GM12878 (cell line): ENCODE results near the gene ARHGAP26. TPM values are rescaled to one million over a fixed set of nuclear protein-coding genes. Genes with fewer than 3 reads are reported as not detected.

Experiments used
- ATAC-seq: fragments of 200-7000 bp; cut with Tn5 transposase; 3 replicates; pipeline ENCODE4 v1.9.1; 2020; ENCODE audit warnings: mild to moderate bottlenecking, moderate library complexity
- BruUV-seq: library from RNA; stranded (reverse); fragments of 400-500 nt; replicated peaks from 2 replicates; lab custom pipeline; 2021; lab: Mats Ljungman, UMichigan
- CTCF ChIA-PET: fragments of 300-600 bp; sonication (Branson Sonifier 250); formaldehyde crosslinking; extraction: SDS; loops from one replicate; lab custom pipeline; 2021; ENCODE audit warnings: inconsistent platforms; lab: Yijun Ruan, JAX
- POLR2A ChIA-PET: fragments of 350-600 bp; formaldehyde crosslinking; extraction: SDS; loops from one replicate; lab custom pipeline; 2021; ENCODE audit warnings: inconsistent platforms; lab: Charles Lee
- RAD21 ChIA-PET: fragments of 300-600 bp; sonication (Branson Sonifier 250); formaldehyde crosslinking; loops from one replicate; lab custom pipeline; 2023; ENCODE audit warnings: antibody characterized with exemption; ENCODE audit not compliant: unreplicated experiment; lab: Charles Lee
- SMC1A ChIA-PET: fragments of 300-600 bp; sonication (Branson Sonifier 250); formaldehyde crosslinking; loops from one replicate; lab custom pipeline; 2023; ENCODE audit not compliant: unreplicated experiment, uncharacterized antibody; lab: Charles Lee
- DNase-seq: peaks from one replicate; pipeline ENCODE4 v3.0.0-alpha.2; 2011; ENCODE audit warnings: low read depth, low spot score
- FAIRE-seq: peaks from 3 replicates; lab custom pipeline; 2011; peaks lifted over from hg19 to GRCh38; lab: Jason Lieb, UNC
- H2AFZ ChIP-seq: 2 replicates; pipeline ENCODE4 v1.6.0; 2011; ENCODE audit warnings: low read depth, low read length, control low read depth; ENCODE audit not compliant: control insufficient read depth
- H3K27ac ChIP-seq: 2 replicates; pipeline ENCODE4 v1.5.1; 2011; ENCODE audit warnings: control low read depth; ENCODE audit not compliant: control insufficient read depth, insufficient read depth
- H3K27me3 ChIP-seq, 2 experiments: replicated peaks in 1 of 2; 2 replicates each; pipeline versions ENCODE4 v1.6.0 to v1.6.1; 2011; ENCODE audit warnings: low read length in 1 of 2; ENCODE audit not compliant: control insufficient read depth in 2 of 2, insufficient read depth in 2 of 2
- H3K36me3 ChIP-seq, 2 experiments: 2 replicates each; pipeline ENCODE4 v1.5.1; 2011; ENCODE audit warnings: low read length in 1 of 2; ENCODE audit not compliant: control insufficient read depth in 2 of 2, insufficient read depth in 2 of 2
- H3K4me1 ChIP-seq: 2 replicates; pipeline ENCODE4 v1.6.1; 2011; ENCODE audit warnings: mild to moderate bottlenecking, low read length, moderate library complexity, mixed read lengths; ENCODE audit not compliant: control insufficient read depth, insufficient read depth
- H3K4me2 ChIP-seq: 2 replicates; pipeline ENCODE4 v1.6.0; 2011; ENCODE audit warnings: control low read depth; ENCODE audit not compliant: control insufficient read depth, insufficient read depth
- H3K4me3 ChIP-seq: fragments of 200-600 bp; sonication (generic); 2 replicates; pipeline ENCODE4 v1.5.1; 2016
- H3K79me2 ChIP-seq: 2 replicates; pipeline ENCODE4 v1.6.0; 2011; ENCODE audit warnings: low read length; ENCODE audit not compliant: control insufficient read depth, insufficient read depth
- H3K9ac ChIP-seq: 2 replicates; pipeline ENCODE4 v1.8.0; 2011; ENCODE audit warnings: low read length, control low read depth, mixed read lengths; ENCODE audit not compliant: control insufficient read depth, insufficient read depth
- H3K9me3 ChIP-seq: replicated peaks from 3 replicates; pipeline ENCODE4 v1.5.1; 2011; ENCODE audit warnings: mild to moderate bottlenecking, low read length; ENCODE audit not compliant: control insufficient read depth, insufficient read depth
- H4K20me1 ChIP-seq: 2 replicates; pipeline ENCODE4 v1.6.0; 2011; ENCODE audit not compliant: control insufficient read depth, insufficient read depth
- DPF2 ChIP-seq: fragments of 450-650 bp; IDR thresholded peaks from 2 replicates; pipeline ENCODE4 v1.6.1; 2017; ENCODE audit warnings: mild to moderate bottlenecking
- EP300 ChIP-seq, 2 experiments: fragments of 150-350 bp in 1 of 2; IDR thresholded peaks; 2 replicates each; pipeline ENCODE4 v1.6.1; 2011 to 2012; ENCODE audit warnings: low read depth in 2 of 2, low read length in 2 of 2, borderline replicate concordance in 1 of 2, improper control_type of control experiment in 1 of 2, inconsistent platforms in 1 of 2; ENCODE audit not compliant: control insufficient read depth in 1 of 2
- IKZF2 ChIP-seq, 2 experiments: fragments of 450-650 bp; IDR thresholded peaks; 2 replicates each; pipeline ENCODE4 v1.6.1; 2017; ENCODE audit warnings: mild to moderate bottlenecking in 2 of 2, moderate library complexity in 2 of 2
- JUNB ChIP-seq: IDR thresholded peaks from 2 replicates; pipeline ENCODE4 v1.6.1; 2016; ENCODE audit warnings: antibody characterized with exemption, mild to moderate bottlenecking
- NFIC ChIP-seq: IDR thresholded peaks from 2 replicates; pipeline ENCODE4 v1.6.1; 2012; ENCODE audit warnings: low read depth, mild to moderate bottlenecking, inconsistent platforms, low read length, moderate library complexity
- TCF12 ChIP-seq: IDR thresholded peaks from 2 replicates; pipeline ENCODE4 v1.6.1; 2011; ENCODE audit warnings: low read depth, mild to moderate bottlenecking, low read length
- ZNF217 ChIP-seq: fragments of 450-650 bp; IDR thresholded peaks from 2 replicates; pipeline ENCODE4 v1.6.1; 2017; ENCODE audit warnings: antibody characterized with exemption, mild to moderate bottlenecking
- WGBS: methylation state at CpG from one replicate; pipeline ENCODE4 v1.1.6; 2016; ENCODE audit warnings: low lambda C conversion rate; ENCODE audit not compliant: insufficient replicate concordance, insufficient coverage; ENCODE audit errors: missing lambda C conversion rate; 5-methylcytosine and 5-hydroxymethylcytosine counted together
- in situ Hi-C: fragments of 300-500 bp; cut with MboI; formaldehyde crosslinking; loops from 9 replicates; pipeline ENCODE4 v1.14.3; 2018; ENCODE audit warnings: mixed read lengths
- intact Hi-C: fragments of 100-400 bp; cut with micrococcal nuclease; formaldehyde crosslinking; loops from one replicate; pipeline ENCODE4 v1.14.2; 2022; ENCODE audit not compliant: unreplicated experiment
- polyA plus RNA-seq, 11 experiments: library from polyadenylated mRNA; depleted of rRNA in 4 of 11; unstranded in 6 of 11; stranded (reverse) in 5 of 11; fragments of >200 nt; fragmentation: Nextera tagmentation in 4 of 11; fragmentation: Illumina TruSeq in 1 of 11; extraction: Ambion mirVana in 4 of 11; extraction: Trizol in 1 of 11; gene quantifications; 1 replicate in 1 of 11; 2 replicates in 10 of 11; pipeline versions ENCODE4 v1.2.1 to v1.2.3, GENCODE V29; 2011 to 2016; ENCODE audit warnings: inconsistent platforms in 2 of 11, missing spikeins in 2 of 11, low read depth in 1 of 11
- total RNA-seq, 4 experiments: library from RNA; depleted of rRNA in 3 of 4; stranded (reverse); fragments of >200 nt in 3 of 4; fragmentation: Illumina TruSeq in 1 of 4; extraction: Trizol in 1 of 4; gene quantifications; 2 replicates each; pipeline versions ENCODE4 v1.2.1 to v1.2.3, GENCODE V29; 2013 to 2021
- TF ChIP-seq, protein P1 (sequence below): fragments of 450-650 bp; IDR thresholded peaks from 2 replicates; pipeline ENCODE4 v1.6.1; 2017; ENCODE audit warnings: mild to moderate bottlenecking, moderate library complexity
- TF ChIP-seq, protein P2 (sequence below): IDR thresholded peaks from 2 replicates; pipeline ENCODE4 v1.6.1; 2011; ENCODE audit warnings: low read depth, mild to moderate bottlenecking, low read length, moderate library complexity, borderline replicate concordance; ENCODE audit errors: extremely low read depth
- TF ChIP-seq, protein P3 (sequence below): fragments of 450-650 bp; IDR thresholded peaks from 2 replicates; pipeline ENCODE4 v1.6.1; 2016; ENCODE audit warnings: mild to moderate bottlenecking
- TF ChIP-seq, protein P4 (sequence below): IDR thresholded peaks from 2 replicates; pipeline ENCODE4 v1.6.1; 2012; ENCODE audit warnings: low read length, inconsistent platforms

Gene ARHGAP26
- total and polyA plus RNA-seq, 10 of the 15 experiments (the other 5 are each of a cell fraction or from before 2014, with no cell fraction given), result 9.4 to 41.5 (median 19.3) TPM

DNA sequence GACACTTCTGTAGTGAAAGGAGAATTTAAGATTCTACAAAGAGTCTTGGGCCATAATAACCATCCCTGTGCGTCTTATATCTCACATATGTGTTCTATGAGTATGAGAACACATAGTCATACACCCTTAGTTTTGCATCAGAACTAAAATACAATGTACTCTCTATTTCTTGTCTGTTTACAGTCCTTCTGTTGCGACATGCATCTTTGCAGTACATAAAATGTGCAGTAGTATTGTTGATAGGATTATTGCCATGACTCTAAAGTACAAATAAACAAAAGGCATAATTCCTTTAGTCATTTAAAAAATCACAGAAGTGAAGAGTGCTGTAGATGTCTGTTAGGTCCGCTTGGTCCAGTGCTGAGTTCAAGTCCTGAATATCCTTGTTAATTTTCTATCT lies 431.4 kb downstream of the ARHGAP26 start:
- no peaks in the 10 kb centered on the region for H3K27me3 ChIP-seq
- peaks cover 3% of the 10 kb centered on the region for H3K79me2 ChIP-seq
- H3K36me3 ChIP-seq, result no peaks in the 10 kb centered on the region; a peak in 1 of 4 replicates
- ChIA-PET CTCF (interaction anchor here (0.6 to 3.1 kb wide), 4 partner anchors 13 to 145 kb away, joined by 3 to 22 read pairs (median 4); no protein-coding TSS in a partner anchor), SMC1A (interaction anchor here (0.6 to 5.1 kb wide), 5 partner anchors 15 to 1166 kb away, joined by 3 to 93 read pairs (median 3); no protein-coding TSS in a partner anchor), POLR2A (interaction anchor here (2.0 kb wide), 1 partner anchor 13 kb away, joined by 7 read pairs; no protein-coding TSS in a partner anchor), RAD21 (interaction anchor here (1.0 kb wide), 1 partner anchor 147 kb away, joined by 3 read pairs; no protein-coding TSS in a partner anchor)
- intact Hi-C loops (no loop called here), in situ Hi-C loops (no loop called here)
- TF ChIP-seq, protein P1, sequence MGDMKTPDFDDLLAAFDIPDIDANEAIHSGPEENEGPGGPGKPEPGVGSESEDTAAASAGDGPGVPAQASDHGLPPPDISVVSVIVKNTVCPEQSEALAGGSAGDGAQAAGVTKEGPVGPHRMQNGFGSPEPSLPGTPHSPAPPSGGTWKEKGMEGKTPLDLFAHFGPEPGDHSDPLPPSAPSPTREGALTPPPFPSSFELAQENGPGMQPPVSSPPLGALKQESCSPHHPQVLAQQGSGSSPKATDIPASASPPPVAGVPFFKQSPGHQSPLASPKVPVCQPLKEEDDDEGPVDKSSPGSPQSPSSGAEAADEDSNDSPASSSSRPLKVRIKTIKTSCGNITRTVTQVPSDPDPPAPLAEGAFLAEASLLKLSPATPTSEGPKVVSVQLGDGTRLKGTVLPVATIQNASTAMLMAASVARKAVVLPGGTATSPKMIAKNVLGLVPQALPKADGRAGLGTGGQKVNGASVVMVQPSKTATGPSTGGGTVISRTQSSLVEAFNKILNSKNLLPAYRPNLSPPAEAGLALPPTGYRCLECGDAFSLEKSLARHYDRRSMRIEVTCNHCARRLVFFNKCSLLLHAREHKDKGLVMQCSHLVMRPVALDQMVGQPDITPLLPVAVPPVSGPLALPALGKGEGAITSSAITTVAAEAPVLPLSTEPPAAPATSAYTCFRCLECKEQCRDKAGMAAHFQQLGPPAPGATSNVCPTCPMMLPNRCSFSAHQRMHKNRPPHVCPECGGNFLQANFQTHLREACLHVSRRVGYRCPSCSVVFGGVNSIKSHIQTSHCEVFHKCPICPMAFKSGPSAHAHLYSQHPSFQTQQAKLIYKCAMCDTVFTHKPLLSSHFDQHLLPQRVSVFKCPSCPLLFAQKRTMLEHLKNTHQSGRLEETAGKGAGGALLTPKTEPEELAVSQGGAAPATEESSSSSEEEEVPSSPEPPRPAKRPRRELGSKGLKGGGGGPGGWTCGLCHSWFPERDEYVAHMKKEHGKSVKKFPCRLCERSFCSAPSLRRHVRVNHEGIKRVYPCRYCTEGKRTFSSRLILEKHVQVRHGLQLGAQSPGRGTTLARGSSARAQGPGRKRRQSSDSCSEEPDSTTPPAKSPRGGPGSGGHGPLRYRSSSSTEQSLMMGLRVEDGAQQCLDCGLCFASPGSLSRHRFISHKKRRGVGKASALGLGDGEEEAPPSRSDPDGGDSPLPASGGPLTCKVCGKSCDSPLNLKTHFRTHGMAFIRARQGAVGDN, result no peak
- TF ChIP-seq, protein P2, sequence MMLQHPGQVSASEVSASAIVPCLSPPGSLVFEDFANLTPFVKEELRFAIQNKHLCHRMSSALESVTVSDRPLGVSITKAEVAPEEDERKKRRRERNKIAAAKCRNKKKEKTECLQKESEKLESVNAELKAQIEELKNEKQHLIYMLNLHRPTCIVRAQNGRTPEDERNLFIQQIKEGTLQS, result no peak
- TF ChIP-seq EP300 (IDR thresholded peaks at IDR 0.05; ENCODE audit: borderline replicate concordance in 1 of 2, control insufficient read depth in 1 of 2, low read depth in 2 of 2, low read length in 2 of 2) (no peak), IKZF2 (IDR thresholded peaks at IDR 0.05) (no peak), TCF12 (no peak), DPF2 (no peak), JUNB (no peak), NFIC (no peak), ZNF217 (no peak)
- TF ChIP-seq, protein P3, sequence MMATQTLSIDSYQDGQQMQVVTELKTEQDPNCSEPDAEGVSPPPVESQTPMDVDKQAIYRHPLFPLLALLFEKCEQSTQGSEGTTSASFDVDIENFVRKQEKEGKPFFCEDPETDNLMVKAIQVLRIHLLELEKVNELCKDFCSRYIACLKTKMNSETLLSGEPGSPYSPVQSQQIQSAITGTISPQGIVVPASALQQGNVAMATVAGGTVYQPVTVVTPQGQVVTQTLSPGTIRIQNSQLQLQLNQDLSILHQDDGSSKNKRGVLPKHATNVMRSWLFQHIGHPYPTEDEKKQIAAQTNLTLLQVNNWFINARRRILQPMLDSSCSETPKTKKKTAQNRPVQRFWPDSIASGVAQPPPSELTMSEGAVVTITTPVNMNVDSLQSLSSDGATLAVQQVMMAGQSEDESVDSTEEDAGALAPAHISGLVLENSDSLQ, result no peak
- TF ChIP-seq, protein P4, sequence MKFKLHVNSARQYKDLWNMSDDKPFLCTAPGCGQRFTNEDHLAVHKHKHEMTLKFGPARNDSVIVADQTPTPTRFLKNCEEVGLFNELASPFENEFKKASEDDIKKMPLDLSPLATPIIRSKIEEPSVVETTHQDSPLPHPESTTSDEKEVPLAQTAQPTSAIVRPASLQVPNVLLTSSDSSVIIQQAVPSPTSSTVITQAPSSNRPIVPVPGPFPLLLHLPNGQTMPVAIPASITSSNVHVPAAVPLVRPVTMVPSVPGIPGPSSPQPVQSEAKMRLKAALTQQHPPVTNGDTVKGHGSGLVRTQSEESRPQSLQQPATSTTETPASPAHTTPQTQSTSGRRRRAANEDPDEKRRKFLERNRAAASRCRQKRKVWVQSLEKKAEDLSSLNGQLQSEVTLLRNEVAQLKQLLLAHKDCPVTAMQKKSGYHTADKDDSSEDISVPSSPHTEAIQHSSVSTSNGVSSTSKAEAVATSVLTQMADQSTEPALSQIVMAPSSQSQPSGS, result no peak
- no peak overlapping the region for H3K4me3 ChIP-seq
- H3K27ac ChIP-seq, result no peak overlapping the region
- no peak for FAIRE-seq
- H3K9me3 ChIP-seq, result peaks cover 6% of the 10 kb centered on the region
- BruUV-seq, result no TSS peak
- H2AFZ ChIP-seq, result no peak overlapping the region
- peaks cover 22% of the 10 kb centered on the region for H3K4me1 ChIP-seq
- H3K4me2 ChIP-seq, result no peak overlapping the region
- DNase-seq, result no peak
- ATAC-seq, result no peak
- H4K20me1 ChIP-seq, result no peaks in the 10 kb centered on the region
- 97% methylated on average over 3 of the region's 3 CpGs for WGBS
- no peak overlapping the region for H3K9ac ChIP-seq
